Gastrocnemius medialis (tissue), 4 donors: ENCODE measurements around the gene MFSD6. TPM values are rescaled to one million over a fixed set of nuclear protein-coding genes. Genes with fewer than 3 reads are reported as not detected.

ENCODE experiments used
- ATAC-seq, 2 donors: fragments of 150-250 bp; one replicate each; pipeline ENCODE4 v1.9.1; 2016
- DNase-seq, 2 donors: peaks; one replicate each; pipeline ENCODE4 v3.0.0-alpha.2; 2019
- H3K27ac ChIP-seq, 4 donors: fragments of 200-600 bp; sonication (generic); 1 replicate in 1 of 4; 2 replicates in 3 of 4; pipeline ENCODE4 v1.5.1; 2016 to 2018; ENCODE audit warnings: mild to moderate bottlenecking in 2 of 4, moderate library complexity in 1 of 4
- H3K27me3 ChIP-seq, 3 donors: fragments of 200-600 bp; sonication (generic) in 2 of 3; 1 replicate in 1 of 3; 2 replicates in 2 of 3; pipeline versions ENCODE4 v1.5.1 to v1.6.0; 2016 to 2019; ENCODE audit warnings: mild to moderate bottlenecking in 1 of 3, moderate library complexity in 1 of 3
- H3K36me3 ChIP-seq, 2 donors: fragments of 200-600 bp; sonication (generic) in 1 of 2; one replicate each; pipeline ENCODE4 v1.5.1; 2017 to 2018
- H3K4me1 ChIP-seq, 2 donors: fragments of 200-600 bp; sonication (generic) in 1 of 2; one replicate each; pipeline ENCODE4 v1.5.1; 2016 to 2017; ENCODE audit warnings: mild to moderate bottlenecking in 2 of 2
- H3K4me3 ChIP-seq, 4 donors: fragments of 200-600 bp; sonication (generic) in 3 of 4; 1 replicate in 1 of 4; 2 replicates in 3 of 4; pipeline ENCODE4 v1.5.1; 2016 to 2019; ENCODE audit warnings: mild to moderate bottlenecking in 2 of 4
- H3K9me3 ChIP-seq, 3 donors: fragments of 200-600 bp; sonication (generic) in 2 of 3; 1 replicate in 1 of 3; 2 replicates in 2 of 3; pipeline ENCODE4 v1.5.1; 2016 to 2019
- POLR2A ChIP-seq, 2 donors: fragments of 450-650 bp; IDR thresholded peaks; one replicate each; pipeline ENCODE4 v1.6.1; 2017; ENCODE audit warnings: antibody characterized with exemption in 2 of 2, mild to moderate bottlenecking in 2 of 2, moderate library complexity in 2 of 2
- in situ Hi-C, 4 donors: fragments of 200-750 bp; cut with MboI; loops; one replicate each; pipeline versions ENCODE4 v1.15.0 to v1.8.0; 2017; ENCODE audit warnings: low sequenced_read_pairs in 4 of 4
- intact Hi-C: fragments of 100-400 bp; cut with DNase I; formaldehyde crosslinking; loops from one replicate; pipeline ENCODE4 v1.15.1; 2023; ENCODE audit warnings: low total_unique reads
- total RNA-seq, 4 donors: library from RNA; depleted of rRNA; stranded (reverse); fragments of >200 nt; gene quantifications; one replicate each; pipeline versions ENCODE4 v1.1.0 to v1.2.3, GENCODE V29; 2016
- TF ChIP-seq, protein P1 (sequence below), 5 experiments: fragments of 450-650 bp in 3 of 5; fragments of 200-600 bp in 2 of 5; sonication (generic) in 2 of 5; IDR thresholded peaks in 4 of 5; conservative IDR thresholded peaks in 1 of 5; 1 replicate in 4 of 5; 2 replicates in 1 of 5; pipeline ENCODE4 v1.5.1; 2016 to 2019; ENCODE audit warnings: antibody characterized with exemption in 5 of 5, mild to moderate bottlenecking in 3 of 5, moderate library complexity in 3 of 5

Gene MFSD6
- total RNA-seq, 4 donors from 2014 or later, result 9.3 to 20.3 (median 12.5) TPM

DNA sequence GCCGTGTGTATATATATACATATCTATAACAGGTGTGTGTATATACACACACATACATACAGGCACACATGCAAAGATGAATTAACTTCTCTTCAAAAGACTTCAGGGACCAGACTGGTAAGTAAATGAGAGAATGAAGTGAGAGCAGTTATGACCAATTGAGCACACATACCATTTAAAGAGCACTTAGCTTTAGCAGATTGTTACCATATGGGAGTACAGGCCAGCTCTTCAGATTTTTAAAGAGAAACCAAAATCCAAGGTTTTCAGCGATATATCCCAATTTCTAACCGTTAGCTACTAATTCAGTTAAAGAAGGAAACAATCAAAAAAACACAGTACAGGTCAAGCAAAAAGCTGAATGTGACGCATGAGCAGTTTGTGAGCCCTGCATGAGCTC lies 41.1 kb upstream of the MFSD6 start:
- no peak overlapping the region for H3K4me3 ChIP-seq
- in situ Hi-C loops, result loop anchor here in 1 of 4 donors (25.0 kb wide), 1 partner anchor 280 kb away; no protein-coding TSS in a partner anchor
- H3K9me3 ChIP-seq, result no peaks in the 10 kb centered on the region
- H3K36me3 ChIP-seq, result peaks cover 0 to 34% of the 10 kb centered on the region in 2 donors
- DNase-seq, result no peak
- ATAC-seq, result no peak
- H3K4me1 ChIP-seq, result peaks cover 0 to 2% of the 10 kb centered on the region in 2 donors
- intact Hi-C loops, result no loop called here
- TF ChIP-seq, protein P1, sequence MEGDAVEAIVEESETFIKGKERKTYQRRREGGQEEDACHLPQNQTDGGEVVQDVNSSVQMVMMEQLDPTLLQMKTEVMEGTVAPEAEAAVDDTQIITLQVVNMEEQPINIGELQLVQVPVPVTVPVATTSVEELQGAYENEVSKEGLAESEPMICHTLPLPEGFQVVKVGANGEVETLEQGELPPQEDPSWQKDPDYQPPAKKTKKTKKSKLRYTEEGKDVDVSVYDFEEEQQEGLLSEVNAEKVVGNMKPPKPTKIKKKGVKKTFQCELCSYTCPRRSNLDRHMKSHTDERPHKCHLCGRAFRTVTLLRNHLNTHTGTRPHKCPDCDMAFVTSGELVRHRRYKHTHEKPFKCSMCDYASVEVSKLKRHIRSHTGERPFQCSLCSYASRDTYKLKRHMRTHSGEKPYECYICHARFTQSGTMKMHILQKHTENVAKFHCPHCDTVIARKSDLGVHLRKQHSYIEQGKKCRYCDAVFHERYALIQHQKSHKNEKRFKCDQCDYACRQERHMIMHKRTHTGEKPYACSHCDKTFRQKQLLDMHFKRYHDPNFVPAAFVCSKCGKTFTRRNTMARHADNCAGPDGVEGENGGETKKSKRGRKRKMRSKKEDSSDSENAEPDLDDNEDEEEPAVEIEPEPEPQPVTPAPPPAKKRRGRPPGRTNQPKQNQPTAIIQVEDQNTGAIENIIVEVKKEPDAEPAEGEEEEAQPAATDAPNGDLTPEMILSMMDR (IDR thresholded peaks at IDR 0.05 in 4 of 5, conservative IDR thresholded peaks at IDR 0.05 in 1 of 5), result no peak
- no peak for TF ChIP-seq POLR2A (IDR thresholded peaks at IDR 0.05)
- no peaks in the 10 kb centered on the region for H3K27me3 ChIP-seq
- H3K27ac ChIP-seq, result no peak overlapping the region

GRCh38 chr2:190369635-190370034 lies 38.5 kb upstream of the MFSD6 start:
- intact Hi-C loops, result loop anchor here (2.0 kb wide), 1 partner anchor 25 kb away; no protein-coding TSS in a partner anchor
- H3K4me3 ChIP-seq, result no peak overlapping the region
- ATAC-seq, result no peak
- no peak for DNase-seq
- TF ChIP-seq, protein P1 (IDR thresholded peaks at IDR 0.05 in 4 of 5, conservative IDR thresholded peaks at IDR 0.05 in 1 of 5), result no peak
- no peak for TF ChIP-seq POLR2A (IDR thresholded peaks at IDR 0.05)
- H3K4me1 ChIP-seq, result peaks cover 0 to 4% of the 10 kb centered on the region in 2 donors
- no peaks in the 10 kb centered on the region for H3K27me3 ChIP-seq
- no peak overlapping the region for H3K27ac ChIP-seq
- in situ Hi-C loops, result loop anchor here in 3 of 4 donors (5.0 to 25.0 kb wide), 4 partner anchors 45 to 285 kb away; no protein-coding TSS in a partner anchor
- peaks cover 0 to 34% of the 10 kb centered on the region in 2 donors for H3K36me3 ChIP-seq
- no peaks in the 10 kb centered on the region for H3K9me3 ChIP-seq

- TF ChIP-seq, protein P1 (IDR thresholded peaks at IDR 0.05 in 4 of 5, conservative IDR thresholded peaks at IDR 0.05 in 1 of 5), result no peak
- TF ChIP-seq POLR2A (IDR thresholded peaks at IDR 0.05), result no peak
- H3K4me1 ChIP-seq, result peaks cover 0 to 4% of the 10 kb centered on the region in 2 donors
- intact Hi-C loops, result no loop called here
- in situ Hi-C loops, result loop anchor here in 2 of 4 donors (10.0 kb wide), 2 partner anchors 51 to 291 kb away; no protein-coding TSS in a partner anchor
- H3K27me3 ChIP-seq, result no peaks in the 10 kb centered on the region
- no peaks in the 10 kb centered on the region for H3K9me3 ChIP-seq
- no peak for DNase-seq
- no peak for ATAC-seq
- no peak overlapping the region for H3K4me3 ChIP-seq
- no peak overlapping the region for H3K27ac ChIP-seq
- peaks cover 0 to 2% of the 10 kb centered on the region in 2 donors for H3K36me3 ChIP-seq
Measured at GRCh38 chr2:190376083-190376482, 32.1 kb upstream of the MFSD6 start.

DNA sequence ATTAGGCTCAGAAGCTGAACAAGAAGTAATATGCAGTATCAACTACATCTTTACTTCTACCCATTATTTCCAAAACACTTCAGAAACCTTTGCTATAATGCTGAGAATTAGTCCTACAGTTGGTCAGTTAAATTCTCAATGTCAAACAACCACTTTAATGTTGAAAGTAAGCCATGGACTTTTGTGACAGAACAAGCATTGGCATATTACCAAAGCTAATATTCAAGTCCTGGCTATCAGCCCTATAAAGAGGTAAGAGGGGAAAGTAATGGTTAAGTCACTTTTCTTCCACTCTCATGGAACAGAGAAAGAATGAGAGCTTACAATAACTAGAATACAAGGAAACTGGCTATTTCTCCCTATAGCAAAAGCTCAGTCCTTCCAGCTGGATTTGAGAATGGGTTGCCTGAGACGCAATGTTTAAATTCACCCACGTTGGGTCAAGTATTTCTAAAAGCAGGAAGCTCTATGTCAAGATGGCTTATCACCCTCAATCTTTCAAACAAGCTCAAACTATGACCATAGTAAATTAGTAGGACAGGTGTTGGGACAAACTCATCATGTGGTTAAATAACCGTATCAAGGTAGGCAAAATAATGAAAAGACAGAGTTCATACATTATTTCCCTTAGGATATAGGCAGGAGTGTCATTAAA lies 31.4 kb upstream of the MFSD6 start:
- Histone ChIP-seq H3K27me3 (no peaks in the 10 kb centered on the region), H3K9me3 (no peaks in the 10 kb centered on the region), H3K27ac (no peak overlapping the region), H3K4me3 (no peak overlapping the region), H3K4me1 (peaks cover 0 to 4% of the 10 kb centered on the region in 2 donors), H3K36me3 (no peaks in the 10 kb centered on the region)
- ATAC-seq, result no peak
- no peak for DNase-seq
- TF ChIP-seq, protein P1 (IDR thresholded peaks at IDR 0.05 in 4 of 5, conservative IDR thresholded peaks at IDR 0.05 in 1 of 5), result no peak
- TF ChIP-seq POLR2A (IDR thresholded peaks at IDR 0.05), result no peak
- intact Hi-C loops (no loop called here), in situ Hi-C loops (loop anchor here in 2 of 4 donors (10.0 kb wide), 2 partner anchors 52 to 292 kb away; no protein-coding TSS in a partner anchor)
